Glutamatergic neuron (in vitro differentiated cells): ENCODE measurements around the gene IFNGR2. TPM values are rescaled to one million over a fixed set of nuclear protein-coding genes. Genes with fewer than 3 reads are reported as not detected.

Experiments
- DNase-seq: peaks from one replicate; pipeline ENCODE4 v3.0.0; 2022
- H3K27ac Mint-ChIP-seq: one replicate; pipeline ENCODE4 v1.8.0; 2020; ENCODE audit warnings: mild to moderate bottlenecking, mixed read lengths, inconsistent platforms; ENCODE audit not compliant: unreplicated experiment
- H3K27me3 Mint-ChIP-seq: one replicate; pipeline ENCODE4 v1.8.0; 2020; ENCODE audit warnings: mild to moderate bottlenecking, moderate library complexity, mixed read lengths, inconsistent platforms; ENCODE audit not compliant: unreplicated experiment
- H3K36me3 Mint-ChIP-seq: one replicate; pipeline ENCODE4 v1.8.0; 2020; ENCODE audit warnings: mild to moderate bottlenecking, mixed read lengths, inconsistent platforms; ENCODE audit not compliant: unreplicated experiment
- H3K4me1 Mint-ChIP-seq: one replicate; pipeline ENCODE4 v1.8.0; 2020; ENCODE audit warnings: mild to moderate bottlenecking, low read depth, mixed read lengths, inconsistent platforms; ENCODE audit not compliant: unreplicated experiment
- H3K4me3 Mint-ChIP-seq: one replicate; pipeline ENCODE4 v1.8.0; 2020; ENCODE audit warnings: mild to moderate bottlenecking, mixed read lengths, inconsistent platforms; ENCODE audit not compliant: unreplicated experiment
- H3K9me3 Mint-ChIP-seq: one replicate; pipeline ENCODE4 v1.8.0; 2020; ENCODE audit warnings: mild to moderate bottlenecking, moderate library complexity, mixed read lengths, inconsistent platforms; ENCODE audit not compliant: unreplicated experiment
- CTCF ChIP-seq: fragments of 200-600 bp; sonication (generic); IDR thresholded peaks from one replicate; pipeline ENCODE4 v1.5.0; 2021; ENCODE audit not compliant: partially characterized antibody, unreplicated experiment
- total RNA-seq: library from RNA; stranded (reverse); fragmentation: NEBNext Ultra II Directional; extraction: Animal tissue kit (Norgen Biotek cat#: 25700); gene quantifications from one replicate; pipeline ENCODE4 v1.2.1, GENCODE V29; 2021; ENCODE audit not compliant: unreplicated experiment

Gene IFNGR2
- total RNA-seq, 1 donor from 2014 or later: 9.6 TPM

- Mint-ChIP-seq H3K27ac (no peak overlapping the region), H3K4me3 (no peak overlapping the region), H3K36me3 (no peaks in the 10 kb centered on the region), H3K4me1 (no peaks in the 10 kb centered on the region), H3K9me3 (no peaks in the 10 kb centered on the region), H3K27me3 (no peaks in the 10 kb centered on the region)
- no peak for TF ChIP-seq CTCF
- DNase-seq: no peak
Observed at GRCh38 chr21:33390479-33390878, 12.7 kb upstream of the IFNGR2 start.

- H3K27ac Mint-ChIP-seq: no peak overlapping the region
- no peaks in the 10 kb centered on the region for H3K9me3 Mint-ChIP-seq
- DNase-seq: no peak
- no peaks in the 10 kb centered on the region for H3K4me1 Mint-ChIP-seq
- H3K4me3 Mint-ChIP-seq: no peak overlapping the region
- no peak for TF ChIP-seq CTCF
- no peaks in the 10 kb centered on the region for H3K27me3 Mint-ChIP-seq
- H3K36me3 Mint-ChIP-seq: no peaks in the 10 kb centered on the region
Observed at GRCh38 chr21:33391656-33392055, 11.6 kb upstream of the IFNGR2 start.

- Mint-ChIP-seq H3K36me3 (no peaks in the 10 kb centered on the region), H3K27me3 (no peaks in the 10 kb centered on the region), H3K4me3 (no peak overlapping the region), H3K27ac (no peak overlapping the region), H3K9me3 (no peaks in the 10 kb centered on the region), H3K4me1 (no peaks in the 10 kb centered on the region)
- DNase-seq: no peak
- TF ChIP-seq CTCF: no peak
Observed at GRCh38 chr21:33392284-33392985, 10.8 kb upstream of the IFNGR2 start.

- no peak overlapping the region for H3K4me3 Mint-ChIP-seq
- no peak for DNase-seq
- TF ChIP-seq CTCF: no peak
- H3K4me1 Mint-ChIP-seq: no peaks in the 10 kb centered on the region
- no peaks in the 10 kb centered on the region for H3K36me3 Mint-ChIP-seq
- no peak overlapping the region for H3K27ac Mint-ChIP-seq
- H3K27me3 Mint-ChIP-seq: no peaks in the 10 kb centered on the region
- H3K9me3 Mint-ChIP-seq: peaks cover 4% of the 10 kb centered on the region
Observed at GRCh38 chr21:33393348-33393747, 9.9 kb upstream of the IFNGR2 start.

- Mint-ChIP-seq H3K36me3 (no peaks in the 10 kb centered on the region), H3K9me3 (peaks cover 4% of the 10 kb centered on the region), H3K4me3 (no peak overlapping the region), H3K4me1 (no peaks in the 10 kb centered on the region), H3K27ac (no peak overlapping the region), H3K27me3 (peaks cover 2% of the 10 kb centered on the region)
- DNase-seq: no peak
- TF ChIP-seq CTCF: no peak
Observed at GRCh38 chr21:33394260-33394659, 9.0 kb upstream of the IFNGR2 start.
